ENCODE data around the gene LGR5. TPM values are rescaled to one million over a fixed set of nuclear protein-coding genes. Genes with fewer than 3 reads are reported as not detected.
"Not testable (repeated sequence)": the region's sequence is repeated elsewhere in the genome, so short reads cannot be mapped to it uniquely, and the experiment has no call there.

The LGR5 gene
- total RNA-seq, 3 donors from 2014 or later, result 1.5 to 6.7 (median 4.4) TPM

DNA sequence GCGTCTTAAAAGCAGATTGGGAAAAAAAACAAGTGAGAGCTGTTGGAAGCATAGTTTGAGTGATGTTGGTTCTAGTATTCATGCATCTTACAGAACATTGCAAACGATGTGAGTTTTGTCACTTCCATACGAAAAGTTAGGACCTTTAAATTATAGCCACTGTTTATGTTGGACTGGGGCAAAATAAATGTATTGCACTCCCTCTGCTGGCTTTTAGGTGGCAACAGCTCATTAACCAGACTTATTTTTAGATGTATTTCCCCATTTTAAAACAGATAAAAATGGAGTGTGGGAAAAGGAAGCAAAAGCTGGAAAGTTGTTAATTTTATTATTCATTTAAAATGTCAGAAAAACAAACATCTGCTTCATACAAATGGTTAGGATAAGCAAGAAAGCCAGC is 111.9 kb downstream of the LGR5 start:
- Histone ChIP-seq H3K36me3 (ENCODE audit: low read depth) (no peaks in the 10 kb centered on the region), H3K4me1 (ENCODE audit: low read depth) (no peaks in the 10 kb centered on the region), H3K4me3 (no peak overlapping the region), H3K9me3 (no peaks in the 10 kb centered on the region)
- intact Hi-C loops (cut with DNase I, micrococcal nuclease), result no loop called here
- TF ChIP-seq, protein P1, sequence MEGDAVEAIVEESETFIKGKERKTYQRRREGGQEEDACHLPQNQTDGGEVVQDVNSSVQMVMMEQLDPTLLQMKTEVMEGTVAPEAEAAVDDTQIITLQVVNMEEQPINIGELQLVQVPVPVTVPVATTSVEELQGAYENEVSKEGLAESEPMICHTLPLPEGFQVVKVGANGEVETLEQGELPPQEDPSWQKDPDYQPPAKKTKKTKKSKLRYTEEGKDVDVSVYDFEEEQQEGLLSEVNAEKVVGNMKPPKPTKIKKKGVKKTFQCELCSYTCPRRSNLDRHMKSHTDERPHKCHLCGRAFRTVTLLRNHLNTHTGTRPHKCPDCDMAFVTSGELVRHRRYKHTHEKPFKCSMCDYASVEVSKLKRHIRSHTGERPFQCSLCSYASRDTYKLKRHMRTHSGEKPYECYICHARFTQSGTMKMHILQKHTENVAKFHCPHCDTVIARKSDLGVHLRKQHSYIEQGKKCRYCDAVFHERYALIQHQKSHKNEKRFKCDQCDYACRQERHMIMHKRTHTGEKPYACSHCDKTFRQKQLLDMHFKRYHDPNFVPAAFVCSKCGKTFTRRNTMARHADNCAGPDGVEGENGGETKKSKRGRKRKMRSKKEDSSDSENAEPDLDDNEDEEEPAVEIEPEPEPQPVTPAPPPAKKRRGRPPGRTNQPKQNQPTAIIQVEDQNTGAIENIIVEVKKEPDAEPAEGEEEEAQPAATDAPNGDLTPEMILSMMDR (IDR thresholded peaks at IDR 0.05), result no peak
- no peak for ATAC-seq
- no peak for DNase-seq

- no peak overlapping the region for H3K4me3 ChIP-seq
- intact Hi-C loops (cut with DNase I, micrococcal nuclease), result no loop called here
- ATAC-seq (no peak), DNase-seq (no peak)
- H3K36me3 ChIP-seq (ENCODE audit: low read depth), result no peaks in the 10 kb centered on the region
- TF ChIP-seq, protein P1 (IDR thresholded peaks at IDR 0.05), result no peak
- H3K4me1 ChIP-seq (ENCODE audit: low read depth), result no peaks in the 10 kb centered on the region
- no peaks in the 10 kb centered on the region for H3K9me3 ChIP-seq
These were observed 113.3 kb downstream of the LGR5 start for GRCh38 chr12:71552728-71553501.

GRCh38 chr12:71555191-71555590 is 115.6 kb downstream of the LGR5 start:
- TF ChIP-seq, protein P1 (IDR thresholded peaks at IDR 0.05), result no peak

GRCh38 chr12:71555789-71556188 is 116.2 kb downstream of the LGR5 start:
- H3K36me3 ChIP-seq (ENCODE audit: low read depth); intact Hi-C loops (cut with DNase I, micrococcal nuclease): not testable (repeated sequence)

More at GRCh38 chr12:71555191-71555590, 115.6 kb downstream of the LGR5 start:
- no peak for DNase-seq
- Histone ChIP-seq H3K4me1 (ENCODE audit: low read depth) (no peaks in the 10 kb centered on the region), H3K4me3 (no peak overlapping the region), H3K9me3 (no peaks in the 10 kb centered on the region), H3K36me3 (ENCODE audit: low read depth) (no peaks in the 10 kb centered on the region)
- intact Hi-C loops (cut with DNase I, micrococcal nuclease), result no loop called here
- no peak for ATAC-seq

DNA sequence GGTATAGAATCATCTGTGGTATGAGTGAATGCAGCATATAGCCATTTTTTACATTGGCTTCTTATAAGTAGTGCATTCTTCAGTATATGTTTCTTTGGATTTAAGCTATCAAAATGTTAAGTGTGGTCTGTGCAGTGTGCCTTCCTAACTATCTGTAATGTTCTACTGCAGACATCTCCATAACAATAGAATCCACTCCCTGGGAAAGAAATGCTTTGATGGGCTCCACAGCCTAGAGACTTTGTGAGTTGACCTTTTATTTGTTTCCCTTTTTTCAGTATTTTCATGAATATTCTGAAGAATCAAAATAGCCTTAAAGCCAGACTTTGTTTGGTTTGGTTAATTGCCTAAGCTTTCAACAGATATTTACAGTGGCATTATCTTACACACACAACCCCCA is 116.8 kb downstream of the LGR5 start:
- TF ChIP-seq, protein P1 (IDR thresholded peaks at IDR 0.05), result no peak
- intact Hi-C loops (cut with DNase I, micrococcal nuclease), result no loop called here
- no peaks in the 10 kb centered on the region for H3K36me3 ChIP-seq (ENCODE audit: low read depth)
- no peaks in the 10 kb centered on the region for H3K4me1 ChIP-seq (ENCODE audit: low read depth)
- DNase-seq (no peak), ATAC-seq (no peak)
- no peaks in the 10 kb centered on the region for H3K9me3 ChIP-seq
- no peak overlapping the region for H3K4me3 ChIP-seq

More at GRCh38 chr12:71555789-71556188, 116.2 kb downstream of the LGR5 start:
- ATAC-seq; H3K4me1 ChIP-seq (ENCODE audit: low read depth); H3K9me3 ChIP-seq; DNase-seq; H3K4me3 ChIP-seq: not testable (repeated sequence)

DNA sequence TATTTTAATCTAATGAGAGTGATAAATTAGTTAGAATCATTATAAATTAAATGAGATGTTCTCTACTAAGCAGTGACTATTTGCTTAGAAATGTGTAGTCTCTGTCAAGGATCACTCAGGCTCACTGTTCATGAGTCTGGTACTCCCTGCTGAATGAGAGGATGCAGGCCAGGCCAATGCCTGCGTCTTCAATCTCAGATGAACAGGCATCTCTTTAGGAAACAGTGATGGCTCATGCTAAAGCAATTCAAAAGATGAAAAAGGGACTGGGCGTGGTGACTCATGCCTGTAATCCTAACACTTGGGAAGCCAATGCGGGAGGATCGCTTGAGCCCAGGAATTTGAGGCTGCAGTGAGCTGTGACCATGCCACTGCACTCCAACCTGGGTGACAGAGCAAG is 117.3 kb downstream of the LGR5 start:
- TF ChIP-seq, protein P1 (IDR thresholded peaks at IDR 0.05), result no peak
- Histone ChIP-seq H3K4me3 (no peak overlapping the region), H3K9me3 (no peaks in the 10 kb centered on the region), H3K4me1 (ENCODE audit: low read depth) (no peaks in the 10 kb centered on the region), H3K36me3 (ENCODE audit: low read depth) (no peaks in the 10 kb centered on the region)
- ATAC-seq (no peak), DNase-seq (no peak)
- intact Hi-C loops (cut with DNase I, micrococcal nuclease), result no loop called here
